GM06990 (cell line): ENCODE results near the gene EMC6.
"Not testable (repeated sequence)": the region's sequence is repeated elsewhere in the genome, so short reads cannot be mapped to it uniquely, and the experiment has no call there.

Experiments used
- DNase-seq: peaks from one replicate; pipeline ENCODE4 v3.0.0-alpha.2; 2011; ENCODE audit not compliant: insufficient read length; ENCODE audit errors: extremely low read depth
- H3K27me3 ChIP-seq: replicated peaks from 2 replicates; pipeline ENCODE4 v1.6.0; 2011; ENCODE audit warnings: low read length; ENCODE audit not compliant: control insufficient read depth, insufficient read depth
- H3K36me3 ChIP-seq: 2 replicates; pipeline ENCODE4 v1.5.1; 2011; ENCODE audit warnings: low read length; ENCODE audit not compliant: control insufficient read depth, insufficient read depth
- H3K4me3 ChIP-seq: replicated peaks from 2 replicates; pipeline ENCODE4 v1.5.1; 2011; ENCODE audit warnings: low read depth, mild to moderate bottlenecking, control low read depth, low read length
- TF ChIP-seq, protein P1 (sequence below): IDR thresholded peaks from 2 replicates; pipeline ENCODE4 v1.5.1; 2011; ENCODE audit warnings: low read length, control low read depth, mild to moderate bottlenecking, inconsistent platforms; ENCODE audit not compliant: insufficient read depth, poor library complexity, severe bottlenecking

EMC6 gene

GRCh38 chr17:3697103-3697476 is 28.5 kb downstream of the EMC6 start:
- H3K4me3 ChIP-seq, result no peak overlapping the region
- H3K27me3 ChIP-seq, result no peaks in the 10 kb centered on the region
- TF ChIP-seq, protein P1, sequence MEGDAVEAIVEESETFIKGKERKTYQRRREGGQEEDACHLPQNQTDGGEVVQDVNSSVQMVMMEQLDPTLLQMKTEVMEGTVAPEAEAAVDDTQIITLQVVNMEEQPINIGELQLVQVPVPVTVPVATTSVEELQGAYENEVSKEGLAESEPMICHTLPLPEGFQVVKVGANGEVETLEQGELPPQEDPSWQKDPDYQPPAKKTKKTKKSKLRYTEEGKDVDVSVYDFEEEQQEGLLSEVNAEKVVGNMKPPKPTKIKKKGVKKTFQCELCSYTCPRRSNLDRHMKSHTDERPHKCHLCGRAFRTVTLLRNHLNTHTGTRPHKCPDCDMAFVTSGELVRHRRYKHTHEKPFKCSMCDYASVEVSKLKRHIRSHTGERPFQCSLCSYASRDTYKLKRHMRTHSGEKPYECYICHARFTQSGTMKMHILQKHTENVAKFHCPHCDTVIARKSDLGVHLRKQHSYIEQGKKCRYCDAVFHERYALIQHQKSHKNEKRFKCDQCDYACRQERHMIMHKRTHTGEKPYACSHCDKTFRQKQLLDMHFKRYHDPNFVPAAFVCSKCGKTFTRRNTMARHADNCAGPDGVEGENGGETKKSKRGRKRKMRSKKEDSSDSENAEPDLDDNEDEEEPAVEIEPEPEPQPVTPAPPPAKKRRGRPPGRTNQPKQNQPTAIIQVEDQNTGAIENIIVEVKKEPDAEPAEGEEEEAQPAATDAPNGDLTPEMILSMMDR, result no peak
- DNase-seq, result no peak
- no peaks in the 10 kb centered on the region for H3K36me3 ChIP-seq

DNA sequence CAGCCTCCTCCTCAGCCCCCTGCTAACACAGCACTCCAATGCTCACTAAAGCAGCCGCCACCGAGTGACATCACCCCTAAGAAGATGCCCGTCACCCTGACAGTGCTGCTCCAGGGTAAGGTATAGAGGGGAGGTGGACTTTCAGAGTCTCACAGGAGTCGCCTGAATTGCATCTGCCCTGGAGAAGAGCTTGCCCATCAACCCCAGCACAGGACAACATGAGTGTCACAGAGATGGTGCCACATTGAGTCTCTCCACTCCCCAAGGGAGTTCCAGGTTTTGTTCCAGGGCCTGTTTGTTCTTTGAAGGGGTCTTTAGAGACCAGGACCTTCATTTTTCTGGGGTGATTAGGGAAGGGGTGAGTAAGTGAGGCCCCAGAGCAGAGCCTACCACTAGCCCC is 29.5 kb downstream of the EMC6 start:
- Histone ChIP-seq H3K27me3 (no peaks in the 10 kb centered on the region), H3K4me3 (no peak overlapping the region), H3K36me3 (no peaks in the 10 kb centered on the region)
- DNase-seq, result no peak
- TF ChIP-seq, protein P1, result no peak

GRCh38 chr17:3699951-3700350 is 31.3 kb downstream of the EMC6 start:
- TF ChIP-seq, protein P1, result no peak
- Histone ChIP-seq H3K36me3 (no peaks in the 10 kb centered on the region), H3K4me3 (no peak overlapping the region), H3K27me3 (no peaks in the 10 kb centered on the region)
- no peak for DNase-seq

DNA sequence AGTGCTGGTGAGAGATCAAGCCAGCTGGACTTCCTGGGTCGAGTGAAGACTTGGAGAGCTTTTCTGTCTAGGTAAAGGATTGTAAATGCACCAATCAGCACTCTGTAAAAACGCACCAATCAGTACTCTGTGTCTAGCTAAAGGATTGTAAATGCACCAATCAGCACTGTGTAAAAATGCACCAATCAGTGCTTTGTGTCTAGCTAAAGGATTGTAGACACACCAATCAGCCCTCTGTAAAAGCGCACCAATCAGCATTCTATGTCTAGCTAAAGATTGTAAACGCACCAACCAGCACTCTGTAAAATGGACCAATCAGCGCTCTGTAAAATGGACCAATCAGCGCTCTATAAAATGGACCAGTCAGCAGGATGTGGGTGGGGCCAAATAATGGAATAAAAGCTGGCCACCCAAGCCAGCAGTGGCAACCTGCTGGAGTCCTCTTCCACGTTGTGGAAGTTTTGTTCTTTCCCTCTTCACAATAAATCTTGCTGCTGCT is 33.5 kb downstream of the EMC6 start:
- not testable (repeated sequence) for H3K36me3 ChIP-seq, H3K4me3 ChIP-seq, H3K27me3 ChIP-seq, DNase-seq

- TF ChIP-seq, protein P1, result no peak
- no peaks in the 10 kb centered on the region for H3K36me3 ChIP-seq
- no peak for DNase-seq
- no peak overlapping the region for H3K4me3 ChIP-seq
- H3K27me3 ChIP-seq, result no peaks in the 10 kb centered on the region
These were observed 36.5 kb downstream of the EMC6 start for GRCh38 chr17:3704931-3705717.

GRCh38 chr17:3705718-3705984 is 37.0 kb downstream of the EMC6 start:
- not testable (repeated sequence) for H3K36me3 ChIP-seq, H3K27me3 ChIP-seq, H3K4me3 ChIP-seq, DNase-seq

DNA sequence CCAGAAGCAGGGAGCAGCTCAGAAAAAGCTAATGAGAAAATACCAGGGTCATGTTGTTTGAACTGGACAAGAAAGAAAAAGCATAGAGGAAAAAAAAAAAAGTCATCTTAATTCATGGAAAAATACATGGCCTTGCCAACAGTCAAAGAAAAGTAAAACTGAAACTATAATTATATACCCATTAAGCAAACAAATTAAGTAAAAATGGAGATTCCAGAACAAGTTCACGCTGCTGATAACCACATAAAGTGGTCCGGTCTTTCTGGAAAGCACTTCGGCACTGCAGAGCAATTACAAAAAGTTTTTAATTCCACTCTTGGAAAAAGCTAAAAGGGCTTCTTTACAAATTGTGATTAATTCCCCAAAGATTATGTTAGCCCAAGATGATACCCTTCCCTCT is 39.8 kb downstream of the EMC6 start:
- DNase-seq, result no peak
- no peak overlapping the region for H3K4me3 ChIP-seq
- no peaks in the 10 kb centered on the region; the same call in 1 of the 2 replicates for H3K36me3 ChIP-seq
- TF ChIP-seq, protein P1, result no peak
- H3K27me3 ChIP-seq, result no peaks in the 10 kb centered on the region
